ENCODE measurements around the gene NKTR. TPM values are rescaled to one million over a fixed set of nuclear protein-coding genes. Genes with fewer than 3 reads are reported as not detected.

Gene NKTR
- polyA plus RNA-seq, 1 of the 3 experiments (the other 2 are of a cell fraction): 19.2 TPM

DNA sequence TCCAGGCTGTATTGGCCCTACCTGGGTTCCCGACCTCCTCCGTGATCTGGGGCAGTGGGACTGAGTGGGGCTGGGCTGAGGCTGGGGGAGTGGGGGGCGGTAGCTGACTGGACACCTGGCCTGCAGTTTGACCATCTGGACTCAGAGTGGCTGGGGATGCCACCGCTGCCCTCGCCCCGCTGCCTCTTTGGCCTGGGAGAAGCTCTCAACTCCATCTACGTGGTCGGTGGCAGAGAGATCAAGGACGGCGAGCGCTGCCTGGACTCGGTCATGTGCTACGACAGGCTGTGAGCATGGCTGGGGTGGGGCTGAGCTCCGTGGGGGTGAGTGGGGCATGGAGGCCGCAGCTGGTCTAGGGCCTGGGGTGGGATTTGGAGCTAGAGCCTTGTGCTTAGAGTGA, 87.5 kb downstream of the NKTR start:
- Histone ChIP-seq H4K20me1 (ENCODE audit: insufficient read depth) (no peaks in the 10 kb centered on the region), H3K9me2 (no peaks in the 10 kb centered on the region), H3K27me3 (ENCODE audit: insufficient read depth) (peaks cover 19% of the 10 kb centered on the region; the same call in 1 of the 2 replicates), H3K79me2 (ENCODE audit: insufficient read depth) (no peaks in the 10 kb centered on the region), H3K9me3 (no peaks in the 10 kb centered on the region), H3K4me2 (no peak overlapping the region), H2AFZ (ENCODE audit: low read depth) (no peak overlapping the region), H3K36me3 (replicated peaks in 1 of 2; ENCODE audit: control insufficient read depth in 1 of 2, insufficient read depth in 2 of 2, low read length in 1 of 2) (no peaks in the 10 kb centered on the region), H3K9ac (no peak overlapping the region), H3K27ac (ENCODE audit: low read depth in 2 of 2, low read length in 1 of 2) (no peak overlapping the region), H3K4me1 (ENCODE audit: control insufficient read depth in 1 of 2, insufficient read depth in 2 of 2, low read depth in 1 of 2, low read length in 1 of 2) (no peaks in the 10 kb centered on the region; a peak in 1 of 4 replicates), H3K4me3 (ENCODE audit: low read depth in 2 of 2, low read length in 1 of 2) (no peak overlapping the region), H3F3A (replicated peaks; ENCODE audit: insufficient read depth) (no peaks in the 10 kb centered on the region)
- 80% methylated on average over 7 of the region's 15 CpGs for WGBS (ENCODE audit: low lambda C conversion rate)
- ChIA-PET POLR2A (no interaction called here), CTCF (interaction anchor here (1.4 kb wide), 1 partner anchor 74 kb away, joined by 3 read pairs; no protein-coding TSS in a partner anchor)
- DNase-seq: no peak
- TF ChIP-seq IRF3 (IDR thresholded peaks at IDR 0.05; ENCODE audit: low read depth, low read length): no peak
- TF ChIP-seq JUND (IDR thresholded peaks at IDR 0.05): no peak
- no peak for TF ChIP-seq RCOR1 (IDR thresholded peaks at IDR 0.05; ENCODE audit: low read length)
- no peak for TF ChIP-seq USF2 (IDR thresholded peaks at IDR 0.05; ENCODE audit: borderline replicate concordance, low read depth, low read length)
- TF ChIP-seq RAD21 (IDR thresholded peaks at IDR 0.05; ENCODE audit: low read length): no peak
- no peak for TF ChIP-seq FOXJ3 (CRISPR knock-in tag; IDR thresholded peaks at IDR 0.05)
- TF ChIP-seq GABPA (IDR thresholded peaks at IDR 0.05; ENCODE audit: low read depth): no peak
- TF ChIP-seq, protein P1, sequence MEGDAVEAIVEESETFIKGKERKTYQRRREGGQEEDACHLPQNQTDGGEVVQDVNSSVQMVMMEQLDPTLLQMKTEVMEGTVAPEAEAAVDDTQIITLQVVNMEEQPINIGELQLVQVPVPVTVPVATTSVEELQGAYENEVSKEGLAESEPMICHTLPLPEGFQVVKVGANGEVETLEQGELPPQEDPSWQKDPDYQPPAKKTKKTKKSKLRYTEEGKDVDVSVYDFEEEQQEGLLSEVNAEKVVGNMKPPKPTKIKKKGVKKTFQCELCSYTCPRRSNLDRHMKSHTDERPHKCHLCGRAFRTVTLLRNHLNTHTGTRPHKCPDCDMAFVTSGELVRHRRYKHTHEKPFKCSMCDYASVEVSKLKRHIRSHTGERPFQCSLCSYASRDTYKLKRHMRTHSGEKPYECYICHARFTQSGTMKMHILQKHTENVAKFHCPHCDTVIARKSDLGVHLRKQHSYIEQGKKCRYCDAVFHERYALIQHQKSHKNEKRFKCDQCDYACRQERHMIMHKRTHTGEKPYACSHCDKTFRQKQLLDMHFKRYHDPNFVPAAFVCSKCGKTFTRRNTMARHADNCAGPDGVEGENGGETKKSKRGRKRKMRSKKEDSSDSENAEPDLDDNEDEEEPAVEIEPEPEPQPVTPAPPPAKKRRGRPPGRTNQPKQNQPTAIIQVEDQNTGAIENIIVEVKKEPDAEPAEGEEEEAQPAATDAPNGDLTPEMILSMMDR (IDR thresholded peaks at IDR 0.05): no peak
- no peak for TF ChIP-seq GATA2 (CRISPR knock-in tag; IDR thresholded peaks at IDR 0.05)
- no peak for TF ChIP-seq ZBTB33 (IDR thresholded peaks at IDR 0.05; ENCODE audit: borderline replicate concordance, low read depth)
- no peak for TF ChIP-seq ELF1 (IDR thresholded peaks at IDR 0.05)
